Testis (tissue), 2 donors: ENCODE results near the gene PKN3.

ENCODE experiments used
- CTCF ChIP-seq, 3 experiments: fragments of 450-650 bp in 2 of 3; fragments of 200-600 bp in 1 of 3; sonication (generic) in 1 of 3; IDR thresholded peaks; one replicate each; pipeline ENCODE4 v1.5.1; 2016 to 2019; ENCODE audit warnings: antibody characterized with exemption in 3 of 3, mild to moderate bottlenecking in 2 of 3, moderate library complexity in 1 of 3
- POLR2A ChIP-seq: fragments of 450-650 bp; IDR thresholded peaks from one replicate; pipeline ENCODE4 v1.6.1; 2017; ENCODE audit warnings: antibody characterized with exemption, mild to moderate bottlenecking, moderate library complexity

GRCh38 chr9:128657796-128658195, 44.5 kb upstream of the PKN3 start:
- TF ChIP-seq POLR2A, result no peak
- TF ChIP-seq CTCF (IDR thresholded peaks at IDR 0.05), result no peak
